A549 (cell line): ENCODE data around the gene VSX1.

Experiments
- CBX8 ChIP-seq: fragments of 200-600 bp; sonication (generic); IDR thresholded peaks from 2 replicates; pipeline ENCODE4 v1.6.1; 2016
- CHD2 ChIP-seq: fragments of 150-350 bp; IDR thresholded peaks from 2 replicates; pipeline ENCODE4 v1.6.1; 2014; ENCODE audit warnings: low read length; ENCODE audit not compliant: partially characterized antibody
- ESRRA ChIP-seq: fragments of 150-350 bp; IDR thresholded peaks from 2 replicates; pipeline ENCODE4 v1.6.1; 2014; ENCODE audit warnings: mild to moderate bottlenecking, low read length, borderline replicate concordance
- HDAC2 ChIP-seq: fragments of 200-600 bp; sonication (generic); IDR thresholded peaks from 2 replicates; pipeline ENCODE4 v1.6.1; 2016
- KDM5A ChIP-seq: fragments of 200-600 bp; sonication (generic); IDR thresholded peaks from 2 replicates; pipeline ENCODE4 v1.6.1; 2016; ENCODE audit warnings: antibody characterized with exemption, mild to moderate bottlenecking
- MAX ChIP-seq: IDR thresholded peaks from 2 replicates; pipeline ENCODE4 v1.6.1; 2012
- POLR2A ChIP-seq: IDR thresholded peaks from 2 replicates; pipeline ENCODE4 v1.6.1; 2012; ENCODE audit warnings: mild to moderate bottlenecking, low read length
- RAD21 ChIP-seq, 2 experiments: fragments of >200 bp in 1 of 2; sonication (Bioruptor Twin) in 1 of 2; formaldehyde crosslinking in 1 of 2; IDR thresholded peaks in 1 of 2; conservative IDR thresholded peaks in 1 of 2; 2 replicates in 1 of 2; 3 replicates in 1 of 2; pipeline ENCODE4 v1.6.1; 2012 to 2018; ENCODE audit warnings: inconsistent platforms in 1 of 2
- RFX5 ChIP-seq: fragments of 450-650 bp; IDR thresholded peaks from 2 replicates; pipeline ENCODE4 v1.7.1; 2014; ENCODE audit warnings: antibody characterized with exemption, mild to moderate bottlenecking, moderate library complexity
- USF2 ChIP-seq: fragments of 450-650 bp; IDR thresholded peaks from 2 replicates; pipeline ENCODE4 v1.6.1; 2014; ENCODE audit warnings: antibody characterized with exemption
- ZFP36 ChIP-seq: fragments of 450-650 bp; IDR thresholded peaks from 2 replicates; pipeline ENCODE4 v1.6.1; 2014; ENCODE audit warnings: borderline replicate concordance; ENCODE audit not compliant: partially characterized antibody
- TF ChIP-seq, protein P1 (sequence below): fragments of >200 bp; sonication (Bioruptor Twin); formaldehyde crosslinking; IDR thresholded peaks from 3 replicates; pipeline ENCODE4 v1.5.1; 2016

DNA sequence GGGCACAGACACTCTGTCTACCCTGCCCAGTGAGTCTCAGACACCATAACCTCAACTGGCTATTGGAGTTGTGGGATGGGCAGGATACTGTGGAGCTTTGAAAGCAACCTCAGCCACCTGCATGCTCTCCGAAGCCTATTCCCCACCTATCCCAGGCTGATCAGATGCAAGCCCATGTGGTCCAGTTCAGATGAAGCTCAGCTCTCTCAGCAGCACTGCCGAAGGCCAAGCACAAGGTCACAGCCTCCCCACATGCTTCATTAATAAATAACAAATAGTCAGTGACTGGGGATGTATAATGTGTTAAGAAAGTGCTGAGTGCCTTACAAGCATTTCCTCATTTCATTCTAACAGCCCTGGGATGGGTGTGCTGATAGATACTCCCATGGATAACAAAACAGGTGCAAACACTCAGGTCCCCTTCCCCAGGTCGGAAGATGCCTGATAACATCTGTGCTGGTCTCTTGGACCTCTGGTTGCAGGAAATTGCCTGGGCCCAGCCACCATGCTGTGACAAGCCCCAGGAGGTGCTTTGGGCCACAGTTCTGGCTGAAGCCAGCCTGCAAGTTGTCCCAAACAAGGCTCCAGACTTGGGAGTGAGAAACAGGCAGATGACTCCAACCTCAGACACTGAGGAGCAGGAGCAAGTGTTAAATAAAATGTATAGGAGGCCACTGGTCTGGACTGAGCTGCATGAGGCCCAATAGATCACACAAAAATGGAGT is 27.7 kb downstream of the VSX1 start:
- no peak for TF ChIP-seq ZFP36
- no peak for TF ChIP-seq RAD21 (conservative IDR thresholded peaks at IDR 0.05 in 1 of 2, IDR thresholded peaks at IDR 0.05 in 1 of 2)
- TF ChIP-seq USF2, result no peak
- TF ChIP-seq POLR2A, result no peak
- TF ChIP-seq KDM5A, result no peak
- TF ChIP-seq MAX, result no peak
- TF ChIP-seq CBX8, result no peak
- TF ChIP-seq, protein P1, sequence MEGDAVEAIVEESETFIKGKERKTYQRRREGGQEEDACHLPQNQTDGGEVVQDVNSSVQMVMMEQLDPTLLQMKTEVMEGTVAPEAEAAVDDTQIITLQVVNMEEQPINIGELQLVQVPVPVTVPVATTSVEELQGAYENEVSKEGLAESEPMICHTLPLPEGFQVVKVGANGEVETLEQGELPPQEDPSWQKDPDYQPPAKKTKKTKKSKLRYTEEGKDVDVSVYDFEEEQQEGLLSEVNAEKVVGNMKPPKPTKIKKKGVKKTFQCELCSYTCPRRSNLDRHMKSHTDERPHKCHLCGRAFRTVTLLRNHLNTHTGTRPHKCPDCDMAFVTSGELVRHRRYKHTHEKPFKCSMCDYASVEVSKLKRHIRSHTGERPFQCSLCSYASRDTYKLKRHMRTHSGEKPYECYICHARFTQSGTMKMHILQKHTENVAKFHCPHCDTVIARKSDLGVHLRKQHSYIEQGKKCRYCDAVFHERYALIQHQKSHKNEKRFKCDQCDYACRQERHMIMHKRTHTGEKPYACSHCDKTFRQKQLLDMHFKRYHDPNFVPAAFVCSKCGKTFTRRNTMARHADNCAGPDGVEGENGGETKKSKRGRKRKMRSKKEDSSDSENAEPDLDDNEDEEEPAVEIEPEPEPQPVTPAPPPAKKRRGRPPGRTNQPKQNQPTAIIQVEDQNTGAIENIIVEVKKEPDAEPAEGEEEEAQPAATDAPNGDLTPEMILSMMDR, result no peak
- TF ChIP-seq RFX5, result no peak
- no peak for TF ChIP-seq CHD2
- TF ChIP-seq ESRRA, result no peak
- TF ChIP-seq HDAC2, result no peak
